SK-N-SH (cell line): ENCODE measurements around the gene RFX2.

Experiments
- CHD2 ChIP-seq: fragments of 150-350 bp; IDR thresholded peaks from 2 replicates; pipeline ENCODE4 v1.6.1; 2018; ENCODE audit warnings: low read length; ENCODE audit not compliant: partially characterized antibody
- CTCF ChIP-seq: fragments of 200-600 bp; sonication (generic); IDR thresholded peaks from 2 replicates; pipeline ENCODE4 v1.6.1; 2017; ENCODE audit warnings: antibody characterized with exemption, mild to moderate bottlenecking, moderate library complexity
- SMC3 ChIP-seq: IDR thresholded peaks from 2 replicates; pipeline ENCODE4 v1.6.1; 2012; ENCODE audit warnings: low read depth, low read length, improper control_type of control experiment

GRCh38 chr19:6032827-6033226 is 77.5 kb downstream of the RFX2 start:
- TF ChIP-seq CHD2 = no peak
- TF ChIP-seq CTCF = no peak
- no peak for TF ChIP-seq SMC3
